ENCODE data around the gene CCM2L.

Gene CCM2L

DNA sequence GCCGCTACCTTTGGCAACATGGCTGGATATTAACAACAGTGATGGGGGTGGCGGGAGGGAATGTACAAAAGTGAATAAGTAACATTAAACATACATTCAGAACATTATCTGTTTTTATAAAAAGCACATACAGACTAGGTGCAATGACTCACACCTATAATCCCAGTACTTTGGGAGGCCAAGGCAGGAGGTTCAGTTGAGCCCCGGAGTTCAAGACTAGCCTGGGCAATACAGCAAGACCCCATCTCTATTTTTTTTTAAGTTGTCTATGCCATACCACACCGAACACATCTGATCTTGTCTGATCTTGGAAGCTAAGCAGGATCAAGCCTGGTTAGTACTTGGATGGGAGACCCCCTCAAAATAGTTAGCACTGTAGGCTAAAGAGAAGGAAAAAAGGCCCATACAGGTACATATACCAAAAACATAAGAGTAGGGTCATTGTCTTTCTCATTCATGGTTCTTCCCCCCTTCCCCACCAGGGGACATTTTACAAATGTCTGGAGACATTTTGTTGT is 40.1 kb downstream of the CCM2L start:
- no peak for DNase-seq
- in situ Hi-C loops (cut with HindIII; ENCODE audit: low pct_ligation_motif_present, low pct_unique_long_range_greater_than_20kb, low sequenced_read_pairs) = no loop called here

DNA sequence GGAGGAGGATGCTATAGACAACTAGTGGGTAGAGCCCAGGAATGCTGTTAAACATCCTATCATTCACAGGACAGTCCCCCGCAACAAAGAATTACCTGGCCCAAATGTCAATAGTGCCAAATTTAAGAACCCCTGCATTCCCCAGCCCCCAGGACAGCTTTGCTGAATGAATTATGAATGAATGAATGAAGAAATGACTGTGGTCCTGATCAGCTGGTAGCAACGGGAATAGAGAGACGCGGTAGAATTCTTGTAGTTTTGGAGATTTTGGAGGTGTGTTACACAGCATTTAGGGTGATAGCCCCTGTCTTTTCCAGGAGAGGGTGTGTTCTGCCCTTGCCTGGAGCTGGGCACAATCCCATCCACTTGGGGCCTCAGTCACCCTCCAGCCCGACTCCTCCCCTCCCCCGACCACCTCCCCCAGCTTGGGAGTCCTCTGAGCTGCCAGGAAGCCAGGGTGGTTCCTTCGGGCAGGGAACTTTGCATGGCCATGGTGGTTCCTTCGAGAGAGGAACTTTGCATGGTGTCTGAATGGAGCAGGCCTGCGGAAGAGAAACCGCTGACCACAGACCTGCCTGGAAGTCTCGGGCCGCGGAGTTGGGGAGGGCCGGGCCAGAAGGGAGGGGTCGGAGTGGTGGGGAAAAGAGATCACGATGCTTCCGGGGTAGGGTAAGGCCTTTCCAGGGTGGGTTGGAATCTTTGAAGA is 40.8 kb downstream of the CCM2L start:
- in situ Hi-C loops (cut with HindIII; ENCODE audit: low pct_ligation_motif_present, low pct_unique_long_range_greater_than_20kb, low sequenced_read_pairs) = no loop called here
- DNase-seq = no peak

DNA sequence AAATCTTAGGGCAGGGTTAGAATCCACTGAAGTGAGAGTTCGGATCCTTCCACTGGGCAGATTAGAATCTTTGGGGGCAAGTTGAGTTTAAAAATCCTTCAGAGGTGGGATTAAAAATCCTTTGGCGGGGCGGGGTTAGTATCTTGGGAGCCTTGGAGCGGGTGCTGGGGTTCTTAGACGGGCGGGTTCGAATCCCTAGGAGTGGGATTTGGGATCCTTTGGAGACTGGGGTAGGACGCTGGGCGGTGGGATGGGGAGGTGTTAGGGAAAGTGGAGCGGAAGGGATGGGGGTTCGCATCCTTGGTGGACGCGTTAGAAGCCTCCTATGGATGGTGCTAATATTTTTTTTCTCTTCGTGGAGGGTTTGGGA is 41.5 kb downstream of the CCM2L start:
- in situ Hi-C loops (cut with HindIII; ENCODE audit: low pct_ligation_motif_present, low pct_unique_long_range_greater_than_20kb, low sequenced_read_pairs) = no loop called here
- no peak for DNase-seq

DNA sequence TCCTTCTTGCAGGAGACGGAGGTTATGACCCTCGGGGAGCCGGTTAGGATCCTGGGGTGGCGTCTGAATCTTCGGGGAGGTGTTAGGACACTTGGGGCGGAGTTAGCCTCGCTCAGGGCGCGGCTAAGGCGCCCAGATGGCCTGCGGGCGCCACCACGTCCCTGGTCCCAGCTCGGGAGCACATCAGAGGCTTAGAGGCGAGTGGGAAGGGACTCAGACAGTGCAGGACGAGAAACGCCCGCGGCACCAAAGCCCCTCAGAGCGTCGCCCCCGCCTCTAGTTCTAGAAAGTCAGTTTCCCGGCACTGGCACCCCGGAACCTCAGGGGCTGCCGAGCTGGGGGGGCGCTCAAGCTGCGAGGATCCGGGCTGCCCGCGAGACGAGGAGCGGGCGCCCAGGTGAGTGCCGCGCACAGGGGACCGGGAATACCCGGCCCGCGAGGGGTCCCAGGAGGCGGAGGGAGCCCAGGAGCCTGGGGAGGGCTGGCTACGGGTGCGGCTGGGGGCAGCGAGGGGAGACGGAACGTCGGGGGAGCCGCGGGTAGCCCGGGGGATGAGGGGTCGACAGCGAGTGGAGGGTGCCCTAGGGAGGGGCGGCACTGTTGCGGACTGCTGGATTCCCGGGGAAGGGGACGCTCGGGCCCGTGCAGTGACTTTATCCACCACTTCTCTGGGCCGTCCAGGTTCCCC is 42.0 kb downstream of the CCM2L start, which contains the start of gene HCK:
HCK (plus strand) TSS at position 153 of the 688 bp plus-strand sequence.
- no peak for DNase-seq
- in situ Hi-C loops (cut with HindIII; ENCODE audit: low pct_ligation_motif_present, low pct_unique_long_range_greater_than_20kb, low sequenced_read_pairs) = no loop called here

DNA sequence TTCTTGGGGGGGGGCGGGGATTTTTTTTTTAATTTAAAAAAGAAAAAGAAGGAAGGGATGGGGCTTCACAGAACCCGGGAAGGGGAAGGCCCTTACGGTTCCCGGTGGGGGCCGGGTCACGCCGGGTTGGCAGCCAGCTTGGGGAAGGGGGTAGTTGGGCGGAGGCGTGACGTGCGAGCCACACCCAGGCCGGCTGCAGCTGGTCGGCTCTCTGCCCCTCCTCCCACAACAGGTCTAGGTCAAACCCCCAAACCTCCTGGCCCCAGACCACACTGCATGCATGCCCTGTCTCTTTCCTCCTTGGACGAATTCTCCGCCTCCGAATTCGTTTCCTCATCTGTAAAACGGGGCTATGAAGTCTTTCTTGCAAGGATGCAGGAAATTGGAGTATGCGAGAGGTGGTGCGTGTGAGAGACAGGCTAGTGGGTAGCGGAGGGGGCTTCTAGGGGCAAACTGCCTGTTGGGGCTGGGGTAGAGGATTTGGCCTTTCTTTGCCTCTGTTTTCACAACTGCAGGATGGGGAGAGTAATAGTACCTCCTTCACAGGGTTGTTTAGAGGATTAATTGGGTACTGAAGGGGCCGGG is 42.6 kb downstream of the CCM2L start:
- in situ Hi-C loops (cut with HindIII; ENCODE audit: low pct_ligation_motif_present, low pct_unique_long_range_greater_than_20kb, low sequenced_read_pairs) = no loop called here
- no peak for DNase-seq

DNA sequence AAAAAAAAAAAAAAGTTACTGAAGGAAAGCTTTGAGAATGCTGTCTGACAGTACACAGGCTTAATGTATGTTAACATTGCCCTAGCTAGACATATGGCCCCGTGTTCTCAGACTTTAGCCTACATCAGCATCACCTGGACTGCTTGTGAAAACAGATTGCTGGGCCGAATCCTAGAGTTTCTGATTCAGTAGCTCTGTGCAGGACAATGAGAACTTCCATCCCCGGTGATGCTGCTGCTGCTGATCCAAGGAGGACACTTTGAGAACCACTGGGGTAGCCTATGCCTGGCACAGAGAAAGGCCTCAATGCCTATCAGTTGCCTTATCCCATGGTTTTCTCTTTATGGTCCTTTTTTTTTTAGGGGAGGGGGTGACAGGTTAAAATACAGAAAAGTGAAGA is 43.4 kb downstream of the CCM2L start:
- no peak for DNase-seq
- in situ Hi-C loops (cut with HindIII; ENCODE audit: low pct_ligation_motif_present, low pct_unique_long_range_greater_than_20kb, low sequenced_read_pairs) = no loop called here

DNA sequence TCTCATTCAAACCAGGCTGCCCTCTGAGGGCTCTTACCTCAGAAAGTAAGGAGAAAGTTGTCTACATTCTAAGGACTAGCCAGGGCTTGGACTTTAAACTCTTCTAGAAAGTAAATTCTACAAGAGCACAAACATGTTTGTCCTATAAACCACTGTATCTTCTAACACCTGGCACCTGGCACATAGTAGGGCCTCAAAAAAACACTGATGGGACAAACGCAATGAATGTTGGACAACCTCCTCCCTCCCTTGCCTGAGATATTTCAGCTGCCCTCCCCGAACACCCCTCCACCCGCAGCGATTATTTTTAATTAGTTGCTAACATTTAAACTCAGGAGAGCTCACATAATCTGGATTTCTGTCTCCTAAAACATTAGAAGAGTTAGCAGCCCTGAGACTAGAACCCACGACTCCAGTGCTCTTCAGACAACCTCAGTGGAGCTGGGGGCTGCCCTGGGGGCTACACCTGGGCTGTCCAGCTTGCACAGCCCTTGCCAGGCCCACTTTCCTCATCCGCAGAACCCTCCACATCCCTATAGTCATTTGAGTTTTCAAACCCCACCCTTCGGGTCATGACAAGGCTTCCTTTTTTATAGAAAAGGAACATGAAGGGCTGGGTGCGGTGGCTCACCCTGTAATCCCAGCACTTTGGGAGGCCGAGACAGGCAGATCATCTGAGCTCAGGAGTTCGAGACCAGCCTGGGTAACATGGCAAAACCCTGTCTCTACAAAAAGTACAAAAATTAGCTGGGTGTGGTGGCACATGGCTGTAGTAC is 46.7 kb downstream of the CCM2L start:
- in situ Hi-C loops (cut with HindIII; ENCODE audit: low pct_ligation_motif_present, low pct_unique_long_range_greater_than_20kb, low sequenced_read_pairs) = no loop called here

DNA sequence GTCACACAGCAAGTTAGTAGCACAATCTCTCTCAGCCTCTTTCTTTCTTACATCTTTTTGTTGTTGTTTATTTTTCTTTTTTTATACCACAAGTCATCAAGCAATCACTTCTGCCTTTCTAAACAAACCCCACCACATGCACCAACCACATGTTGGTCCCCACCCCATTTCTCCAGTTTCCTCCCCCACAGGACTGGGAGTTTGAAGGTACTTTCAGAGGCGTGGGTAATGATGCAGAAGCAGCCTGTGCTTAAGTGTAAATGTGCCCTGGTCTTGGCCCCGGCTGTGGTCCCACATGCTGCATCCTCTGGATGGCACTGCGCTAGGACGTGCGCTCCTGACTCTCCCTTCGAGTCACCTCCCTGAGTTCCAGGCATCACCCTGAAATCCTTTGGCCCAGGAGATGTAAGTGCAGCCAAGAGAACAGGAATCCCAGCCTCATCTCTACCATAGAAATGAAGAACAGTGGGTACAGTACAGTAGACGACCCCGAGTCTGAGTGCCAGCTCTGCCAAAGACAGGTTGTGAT is 47.5 kb downstream of the CCM2L start:
- DNase-seq = no peak
- in situ Hi-C loops (cut with HindIII; ENCODE audit: low pct_ligation_motif_present, low pct_unique_long_range_greater_than_20kb, low sequenced_read_pairs) = no loop called here

More for the DNA sequence above, 46.7 kb downstream of the CCM2L start:
- no peak for DNase-seq

DNA sequence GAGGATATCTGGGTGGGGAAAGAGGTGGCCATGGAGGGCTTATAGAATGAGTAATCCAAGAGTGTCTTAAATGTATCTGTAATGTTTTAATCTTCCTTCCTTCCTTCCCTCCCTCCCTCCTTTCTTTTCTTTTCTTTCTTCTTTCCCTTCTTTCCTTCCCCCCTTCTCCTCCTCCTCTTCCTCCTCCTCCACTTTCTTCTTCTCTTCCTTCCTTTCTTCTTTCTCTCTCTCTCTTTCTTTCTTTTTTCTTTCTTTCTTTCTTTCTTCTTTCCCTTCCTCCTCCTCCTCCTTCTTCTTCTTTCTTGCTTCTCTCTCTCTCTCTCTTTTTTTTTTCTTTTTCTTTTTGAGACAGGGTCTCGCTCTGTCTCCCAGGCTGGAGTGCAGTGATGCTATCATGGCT is 49.0 kb downstream of the CCM2L start:
- in situ Hi-C loops (cut with HindIII; ENCODE audit: low pct_ligation_motif_present, low pct_unique_long_range_greater_than_20kb, low sequenced_read_pairs) = no loop called here
- DNase-seq = no peak

DNA sequence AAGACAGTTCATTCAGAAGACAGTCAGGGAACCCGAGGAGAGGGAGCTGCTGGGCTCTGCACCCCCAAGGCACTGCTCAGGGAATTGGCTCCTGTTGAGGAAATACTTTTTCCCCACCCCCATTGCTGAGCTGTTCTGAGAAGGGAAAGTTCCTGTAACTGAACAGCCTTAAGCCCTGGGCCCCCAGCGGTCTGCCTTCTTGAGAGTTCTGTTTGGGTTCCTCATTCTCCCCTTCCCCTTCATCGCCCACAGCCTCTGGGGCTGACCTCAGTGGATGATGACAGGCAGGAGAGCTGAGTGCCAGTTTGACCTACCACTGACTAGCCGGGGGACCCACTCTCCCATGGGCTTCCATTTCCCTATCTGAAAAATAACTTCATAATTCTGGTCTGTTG is 52.5 kb downstream of the CCM2L start:
- in situ Hi-C loops (cut with HindIII; ENCODE audit: low pct_ligation_motif_present, low pct_unique_long_range_greater_than_20kb, low sequenced_read_pairs) = no loop called here
- no peak for DNase-seq

DNA sequence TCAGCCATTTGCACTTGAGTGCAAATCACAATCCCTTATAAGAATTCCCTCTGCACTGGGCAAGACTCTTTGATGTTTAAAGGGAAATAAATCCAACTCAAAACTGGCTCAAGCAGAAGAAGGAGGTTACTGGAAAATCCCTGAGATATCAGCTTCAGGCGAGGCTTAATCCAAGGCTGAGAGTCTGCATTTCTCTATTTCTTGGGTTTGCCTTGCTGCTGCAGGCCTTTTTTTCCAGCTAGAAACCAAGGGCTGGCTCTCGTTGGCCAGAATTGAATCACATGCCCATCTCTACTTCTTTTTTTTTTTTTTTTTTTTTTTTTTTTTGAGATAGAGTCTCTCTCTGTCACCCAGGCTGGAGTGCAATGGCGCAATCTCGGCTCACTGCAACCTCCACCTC is 53.5 kb downstream of the CCM2L start:
- no peak for DNase-seq
- in situ Hi-C loops (cut with HindIII; ENCODE audit: low pct_ligation_motif_present, low pct_unique_long_range_greater_than_20kb, low sequenced_read_pairs) = no loop called here

DNA sequence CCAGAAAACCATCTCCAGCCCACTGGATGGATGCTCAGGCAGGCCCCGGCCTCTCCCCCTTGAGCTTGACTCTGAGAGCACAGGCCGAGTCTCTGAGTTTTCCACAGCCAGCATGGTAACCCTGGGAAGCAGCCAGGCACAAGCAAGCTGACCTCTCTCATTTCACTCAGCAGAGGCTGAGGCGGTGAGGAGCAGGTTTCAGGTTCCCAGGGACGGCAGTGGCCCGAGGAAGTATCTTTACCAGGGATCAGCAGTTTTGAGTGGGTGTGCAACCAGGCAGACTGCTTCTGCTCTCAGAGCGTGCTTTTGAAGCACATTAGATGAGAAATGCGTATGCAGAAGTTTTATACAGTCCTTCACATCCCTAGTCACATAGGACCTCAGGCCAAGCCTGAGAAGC is 54.4 kb downstream of the CCM2L start:
- in situ Hi-C loops (cut with HindIII; ENCODE audit: low pct_ligation_motif_present, low pct_unique_long_range_greater_than_20kb, low sequenced_read_pairs) = no loop called here
- DNase-seq = no peak

DNA sequence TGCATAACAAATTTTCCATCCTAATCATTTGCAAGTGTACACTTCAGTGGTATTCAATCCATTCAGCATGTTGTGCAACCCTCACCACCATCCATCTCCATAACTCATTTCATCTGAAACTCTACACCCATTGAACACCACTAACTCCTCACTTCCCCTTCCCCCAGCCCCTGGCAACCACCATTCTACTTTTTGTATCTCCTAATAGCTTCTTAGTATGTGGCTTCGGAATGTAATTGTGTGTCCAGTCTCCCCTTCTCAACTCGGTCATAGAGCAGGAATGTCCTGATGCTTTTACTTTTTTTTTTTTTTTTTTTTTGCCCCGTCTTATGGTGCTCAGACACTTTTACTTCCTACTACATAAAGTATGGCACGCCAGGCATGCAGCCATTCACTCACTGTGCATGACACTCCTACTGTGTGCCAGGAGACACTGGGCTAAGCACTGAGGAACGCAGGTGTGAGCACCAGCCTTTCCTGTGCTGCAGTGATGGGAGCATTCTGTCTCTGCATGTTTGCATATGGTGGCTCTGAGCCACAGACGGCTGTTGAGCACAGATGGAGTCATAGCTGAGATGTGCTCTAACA is 57.1 kb downstream of the CCM2L start:
- DNase-seq = no peak
- in situ Hi-C loops (cut with HindIII; ENCODE audit: low pct_ligation_motif_present, low pct_unique_long_range_greater_than_20kb, low sequenced_read_pairs) = no loop called here

DNA sequence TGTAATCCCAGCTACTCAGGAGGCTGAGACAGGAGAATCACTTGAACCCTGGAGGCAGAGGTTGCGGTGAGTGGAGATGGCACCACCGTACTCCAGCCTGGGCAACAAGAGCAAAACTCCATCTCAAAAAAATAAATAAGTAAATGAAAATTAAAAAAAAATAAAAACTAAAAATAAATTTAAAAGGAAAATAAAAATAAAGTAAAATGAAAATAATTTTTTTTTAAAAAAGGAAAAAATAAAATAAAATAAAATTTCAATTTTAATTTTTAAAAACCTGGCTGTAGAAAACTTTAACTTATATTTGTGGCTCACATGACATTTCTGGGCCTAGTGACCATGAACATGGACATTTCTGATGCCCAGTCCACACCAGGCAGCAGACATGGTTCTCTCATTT is 57.9 kb downstream of the CCM2L start:
- DNase-seq = no peak
- in situ Hi-C loops (cut with HindIII; ENCODE audit: low pct_ligation_motif_present, low pct_unique_long_range_greater_than_20kb, low sequenced_read_pairs) = no loop called here

DNA sequence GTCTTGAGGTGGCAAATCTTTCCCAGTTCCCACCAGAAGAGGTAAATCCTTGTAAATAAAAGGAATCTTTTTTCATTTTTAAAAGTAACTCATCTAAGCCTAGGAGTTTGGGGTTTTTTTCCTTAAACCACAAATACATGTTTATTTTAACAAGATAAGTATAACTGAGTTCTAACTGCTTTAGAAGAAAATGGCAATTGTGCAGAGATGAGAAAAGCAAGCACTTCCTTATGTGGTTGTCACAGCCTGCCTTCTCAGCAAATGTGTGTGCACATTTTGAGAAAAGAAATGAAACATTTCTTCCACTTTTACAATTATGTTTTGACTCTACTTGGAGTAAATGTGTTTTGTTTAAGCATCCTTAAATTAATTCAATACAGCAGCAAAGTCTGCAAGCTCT is 59.5 kb downstream of the CCM2L start:
- in situ Hi-C loops (cut with HindIII; ENCODE audit: low pct_ligation_motif_present, low pct_unique_long_range_greater_than_20kb, low sequenced_read_pairs) = no loop called here

DNA sequence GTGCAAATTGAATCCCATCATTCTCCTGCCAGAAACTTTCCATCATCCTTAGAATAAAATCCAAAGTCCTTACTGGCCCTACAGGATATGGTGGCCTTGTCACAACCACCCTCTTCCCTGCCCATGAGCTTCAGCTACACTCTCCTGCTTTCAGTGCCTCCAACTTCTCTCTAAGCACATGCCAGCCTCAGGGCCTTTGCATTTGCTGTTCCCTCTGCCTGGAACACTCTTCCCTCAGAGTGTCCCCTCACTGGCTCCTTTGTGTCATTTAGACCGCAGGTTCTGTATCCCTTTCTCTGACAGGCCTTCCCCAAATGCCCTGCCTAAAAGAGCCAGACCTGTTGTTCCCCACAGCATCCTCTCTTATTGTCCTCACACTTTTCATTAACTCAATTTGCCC is 60.0 kb downstream of the CCM2L start:
- in situ Hi-C loops (cut with HindIII; ENCODE audit: low pct_ligation_motif_present, low pct_unique_long_range_greater_than_20kb, low sequenced_read_pairs) = no loop called here
- DNase-seq = no peak

More for the DNA sequence above, 59.5 kb downstream of the CCM2L start:
- no peak for DNase-seq

DNA sequence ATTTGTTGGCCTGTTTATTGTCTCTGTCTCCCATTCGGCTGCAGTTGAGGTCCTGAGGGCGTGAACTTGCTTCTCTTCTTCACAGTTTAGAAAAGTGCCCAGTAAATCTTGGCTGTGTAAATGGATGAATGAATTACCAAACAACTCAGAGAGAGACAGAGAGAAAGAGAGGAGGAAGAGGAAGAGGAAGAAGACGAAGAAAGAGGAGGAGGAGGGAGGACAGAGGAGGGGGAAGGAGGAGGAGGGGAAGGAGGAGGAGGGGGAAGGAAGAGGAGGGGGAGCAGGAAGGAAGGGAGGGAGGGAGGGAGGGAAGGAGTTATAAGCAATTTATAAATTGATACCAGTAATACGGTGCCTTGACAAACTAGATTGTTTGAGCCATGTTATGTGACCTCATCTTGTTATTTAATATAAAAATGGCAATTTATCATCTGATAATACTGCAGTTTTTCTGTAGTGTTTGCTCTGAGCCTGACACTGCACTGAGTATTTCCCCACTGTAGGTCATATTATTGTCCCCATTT is 60.5 kb downstream of the CCM2L start:
- in situ Hi-C loops (cut with HindIII; ENCODE audit: low pct_ligation_motif_present, low pct_unique_long_range_greater_than_20kb, low sequenced_read_pairs) = no loop called here
- DNase-seq = no peak

DNA sequence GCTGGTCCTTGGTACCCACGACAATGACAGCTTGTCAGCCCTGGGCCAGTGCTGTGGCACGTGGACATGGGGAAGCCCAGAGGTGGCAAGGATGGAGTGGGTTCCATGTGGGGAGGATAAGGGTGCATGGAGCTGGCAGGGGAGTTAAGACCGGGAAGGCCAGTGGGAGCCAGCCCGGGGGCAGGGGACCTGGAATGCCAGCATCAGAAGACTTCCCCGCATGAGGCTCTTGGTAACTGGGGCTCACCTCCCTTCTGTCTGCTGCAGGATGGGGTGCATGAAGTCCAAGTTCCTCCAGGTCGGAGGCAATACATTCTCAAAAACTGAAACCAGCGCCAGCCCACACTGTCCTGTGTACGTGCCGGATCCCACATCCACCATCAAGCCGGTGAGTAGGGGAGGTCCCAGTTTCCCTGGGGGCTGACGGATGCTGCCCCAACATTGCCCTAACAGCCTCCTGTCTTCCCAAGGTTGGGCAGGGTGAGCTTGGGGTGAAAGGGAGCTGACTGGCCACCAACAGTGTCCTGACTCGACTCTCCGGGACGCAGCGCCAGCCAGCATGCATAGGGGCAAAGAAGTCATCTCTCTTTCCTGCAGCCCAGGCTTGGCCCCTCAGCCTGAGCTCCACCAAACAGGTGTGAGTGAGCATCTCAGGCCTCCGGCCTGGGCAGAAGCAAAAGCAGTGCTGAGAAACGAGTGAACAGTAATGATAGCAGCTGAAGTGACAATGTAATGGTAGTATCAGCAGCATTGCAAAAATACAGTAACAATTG is 61.3 kb downstream of the CCM2L start:
- no peak for DNase-seq
- in situ Hi-C loops (cut with HindIII; ENCODE audit: low pct_ligation_motif_present, low pct_unique_long_range_greater_than_20kb, low sequenced_read_pairs) = no loop called here

Measured in ACHN (cell line).